LoVo (cell line): Measurements from ENCODE around the gene FOS.

Experiments
- DNase-seq: peaks from one replicate; pipeline ENCODE4 v3.0.0-alpha.2; 2016; ENCODE audit warnings: low spot score

The FOS gene

GRCh38 chr14:75318353-75318752 lies 39.7 kb downstream of the FOS start:
- DNase-seq: no peak

DNA sequence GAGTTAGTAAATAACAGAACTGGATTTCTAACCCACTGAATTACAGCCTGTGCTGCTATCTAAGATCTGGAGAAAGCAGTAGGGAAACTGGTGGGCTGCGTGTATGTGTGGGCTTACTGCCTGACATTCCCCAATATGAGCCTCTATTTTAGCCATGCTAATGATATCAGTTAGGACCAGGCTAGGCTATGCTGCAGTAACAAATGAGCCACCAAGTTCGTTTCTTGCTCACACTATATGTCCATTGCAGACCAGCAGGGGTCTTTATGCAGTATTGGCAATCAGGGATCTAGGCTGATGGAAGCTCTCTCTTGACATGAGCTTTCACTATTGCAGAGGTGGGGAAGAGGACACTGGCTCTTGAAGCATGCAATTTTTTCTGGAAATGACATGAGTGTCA lies 40.4 kb downstream of the FOS start:
- no peak for DNase-seq

GRCh38 chr14:75320196-75320595 lies 41.6 kb downstream of the FOS start:
- no peak for DNase-seq

DNA sequence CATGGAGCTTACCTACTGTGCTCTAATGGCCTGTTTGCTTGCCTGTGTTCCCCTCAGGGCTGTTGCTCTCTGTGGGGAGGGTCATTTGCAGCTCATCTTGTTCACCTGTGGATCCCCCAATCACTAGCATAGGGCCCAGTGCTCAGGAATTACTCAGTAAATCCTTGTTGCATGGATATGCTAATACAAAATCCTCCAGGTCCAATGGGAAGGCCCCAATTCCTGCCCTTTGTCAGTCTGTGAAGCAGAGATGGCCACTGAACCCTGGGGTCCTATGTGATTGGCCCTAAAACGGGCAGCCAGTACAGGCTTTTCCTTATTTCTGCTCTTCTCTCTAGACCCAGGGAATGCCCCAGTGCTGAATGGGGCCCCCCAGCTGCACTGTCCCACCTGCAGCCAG lies 44.1 kb downstream of the FOS start:
- no peak for DNase-seq

DNA sequence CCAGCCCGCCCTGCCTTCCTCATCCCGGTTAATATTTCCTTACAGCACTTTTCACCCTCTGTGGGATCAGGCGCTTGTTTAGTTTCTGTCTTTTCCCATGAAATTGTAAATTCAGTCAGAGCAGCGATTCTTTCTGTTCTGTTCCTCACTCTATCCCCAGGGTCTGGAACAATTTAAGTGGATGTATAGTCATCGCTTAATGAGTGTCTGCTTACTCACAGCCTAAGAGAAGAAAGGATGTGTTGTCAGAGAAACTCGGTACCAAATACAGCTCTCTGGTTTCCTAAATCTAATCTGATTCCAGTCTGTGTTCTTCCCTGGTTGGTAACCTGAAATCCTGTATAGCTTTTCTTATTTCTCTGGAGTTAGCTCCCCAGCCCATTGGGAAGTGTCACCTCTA lies 44.9 kb downstream of the FOS start:
- DNase-seq: no peak

- DNase-seq: no peak
Measured at GRCh38 chr14:75328558-75329155, 50.0 kb downstream of the FOS start.

- no peak for DNase-seq
Measured at GRCh38 chr14:75329369-75329768, 50.7 kb downstream of the FOS start.

DNA sequence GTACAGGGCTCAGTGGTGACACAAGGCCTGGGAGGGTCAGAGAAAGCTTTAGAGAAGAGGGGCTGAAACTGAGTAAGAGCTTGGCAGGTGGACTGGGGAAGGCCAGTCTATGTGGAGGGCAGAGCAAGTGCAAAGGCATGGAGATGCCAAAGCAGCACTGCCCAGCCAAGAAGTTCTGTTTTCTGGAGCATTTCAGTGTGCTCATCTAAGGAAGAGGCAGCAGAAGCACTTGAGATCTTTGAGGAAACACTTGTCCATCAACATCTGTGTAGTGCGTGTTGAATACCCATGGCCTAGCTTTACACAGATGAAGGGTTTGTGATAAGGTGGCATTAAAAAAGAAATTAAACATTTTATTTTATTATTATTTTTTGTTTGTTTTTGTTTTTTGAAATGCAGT lies 52.8 kb downstream of the FOS start:
- no peak for DNase-seq
